Stimulated activated naive CD8-positive, alpha-beta T cell treated with anti-CD3 and anti-CD28 coated beads, Interleukin-15, Interleukin-2, amounts not matched to agents 100 ng/mL and 50 ng/mL, for 24 hours (primary cell): ENCODE measurements around the gene MCM3AP.
"Not testable (repeated sequence)": the region's sequence is repeated elsewhere in the genome, so short reads cannot be mapped to it uniquely, and the experiment has no call there.

Source experiments
- H3K27ac Mint-ChIP-seq: one replicate; pipeline ENCODE4 v1.8.0; 2021; ENCODE audit warnings: mild to moderate bottlenecking, mixed read lengths
- H3K27me3 Mint-ChIP-seq: one replicate; pipeline ENCODE4 v1.8.0; 2021; ENCODE audit warnings: mixed read lengths
- H3K36me3 Mint-ChIP-seq: one replicate; pipeline ENCODE4 v1.8.0; 2021; ENCODE audit warnings: low read depth, mixed read lengths
- H3K4me1 Mint-ChIP-seq: one replicate; pipeline ENCODE4 v1.8.0; 2021; ENCODE audit warnings: low read depth, mixed read lengths
- H3K4me3 Mint-ChIP-seq: one replicate; pipeline ENCODE4 v1.8.0; 2021; ENCODE audit warnings: mild to moderate bottlenecking, mixed read lengths
- H3K9me3 Mint-ChIP-seq: one replicate; pipeline ENCODE4 v1.8.0; 2021; ENCODE audit warnings: mixed read lengths

MCM3AP gene

GRCh38 chr21:46318464-46318845 is 33.0 kb upstream of the MCM3AP start:
- Mint-ChIP-seq H3K4me1 (peaks cover 23% of the 10 kb centered on the region), H3K36me3 (peaks cover 28% of the 10 kb centered on the region), H3K9me3 (no peaks in the 10 kb centered on the region), H3K4me3 (no peak overlapping the region), H3K27me3 (no peaks in the 10 kb centered on the region), H3K27ac (no peak overlapping the region)

DNA sequence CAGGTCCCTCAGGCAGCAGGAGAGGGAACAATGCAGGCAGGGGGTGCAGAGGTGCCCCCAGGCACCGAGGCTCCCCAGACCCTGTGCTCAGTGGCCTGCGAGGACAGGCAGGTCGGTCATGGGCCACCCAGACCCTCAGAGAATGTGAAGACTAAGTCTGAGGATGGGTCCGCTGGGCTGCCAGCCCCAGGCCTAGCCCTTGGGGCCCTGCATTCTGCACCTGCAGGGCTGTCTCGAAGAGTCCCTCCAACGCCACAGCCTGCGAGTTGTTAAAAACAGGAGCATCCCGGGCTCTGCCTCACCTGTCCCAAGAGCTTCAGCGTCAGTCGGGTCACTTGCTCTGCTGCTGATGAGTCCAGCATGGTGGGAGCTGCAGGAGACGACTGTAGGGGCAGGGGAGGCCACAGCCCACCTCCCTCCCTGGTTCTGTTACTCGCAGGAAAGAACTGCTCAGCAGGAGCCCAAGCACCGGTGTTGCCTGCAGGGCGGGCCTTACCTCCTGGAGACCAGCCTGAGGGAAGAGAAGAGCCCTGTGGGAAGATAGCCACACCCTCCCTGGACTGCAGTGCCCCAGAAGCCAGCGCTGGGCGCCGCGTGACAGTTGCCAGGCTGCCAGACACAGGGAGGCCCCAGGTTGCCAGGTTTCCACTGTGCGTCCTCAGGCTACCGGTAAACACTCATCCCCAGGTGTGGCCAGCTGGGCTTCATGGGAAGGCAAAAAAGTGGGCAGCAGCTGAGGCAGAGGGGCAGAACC is 32.5 kb upstream of the MCM3AP start:
- H3K27ac Mint-ChIP-seq = no peak overlapping the region
- H3K4me1 Mint-ChIP-seq = peaks cover 23% of the 10 kb centered on the region
- H3K36me3 Mint-ChIP-seq = peaks cover 24% of the 10 kb centered on the region
- no peak overlapping the region for H3K4me3 Mint-ChIP-seq
- no peaks in the 10 kb centered on the region for H3K9me3 Mint-ChIP-seq
- H3K27me3 Mint-ChIP-seq = no peaks in the 10 kb centered on the region

- Mint-ChIP-seq H3K27ac (no peak overlapping the region), H3K4me1 (peaks cover 16% of the 10 kb centered on the region), H3K4me3 (no peak overlapping the region), H3K36me3 (peaks cover 20% of the 10 kb centered on the region), H3K27me3 (no peaks in the 10 kb centered on the region), H3K9me3 (no peaks in the 10 kb centered on the region)
These were observed 31.4 kb upstream of the MCM3AP start for GRCh38 chr21:46316708-46317324.

- Mint-ChIP-seq H3K36me3 (peaks cover 10% of the 10 kb centered on the region), H3K27ac (no peak overlapping the region), H3K27me3 (no peaks in the 10 kb centered on the region), H3K4me3 (no peak overlapping the region), H3K9me3 (no peaks in the 10 kb centered on the region), H3K4me1 (no peaks in the 10 kb centered on the region)
These were observed 29.1 kb upstream of the MCM3AP start for GRCh38 chr21:46314441-46315020.

- peaks cover 18% of the 10 kb centered on the region for H3K36me3 Mint-ChIP-seq
- H3K9me3 Mint-ChIP-seq = no peaks in the 10 kb centered on the region
These were observed 27.5 kb upstream of the MCM3AP start for GRCh38 chr21:46312949-46313348.

DNA sequence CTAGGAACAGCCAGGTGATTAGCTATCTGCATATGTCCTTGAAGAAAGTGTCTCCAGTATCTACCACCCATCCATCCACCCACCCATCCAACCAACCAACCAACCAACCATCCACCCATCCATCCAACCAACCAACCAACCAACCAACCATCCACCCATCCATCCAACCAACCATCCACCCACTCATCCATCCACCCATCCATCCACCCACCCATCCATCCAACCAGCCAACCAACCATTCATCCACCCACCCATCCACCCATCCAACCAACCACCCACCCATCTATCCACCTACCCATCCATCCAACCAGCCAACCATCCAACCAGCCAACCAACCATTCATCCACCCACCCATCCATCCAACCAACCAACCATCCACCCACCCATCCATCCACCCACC is 26.2 kb upstream of the MCM3AP start:
- no peak overlapping the region for H3K4me3 Mint-ChIP-seq

More at GRCh38 chr21:46312949-46313348, 27.5 kb upstream of the MCM3AP start:
- no peaks in the 10 kb centered on the region for H3K4me1 Mint-ChIP-seq
- no peak overlapping the region for H3K27ac Mint-ChIP-seq
- no peaks in the 10 kb centered on the region for H3K27me3 Mint-ChIP-seq
- H3K4me3 Mint-ChIP-seq = no peak overlapping the region

DNA sequence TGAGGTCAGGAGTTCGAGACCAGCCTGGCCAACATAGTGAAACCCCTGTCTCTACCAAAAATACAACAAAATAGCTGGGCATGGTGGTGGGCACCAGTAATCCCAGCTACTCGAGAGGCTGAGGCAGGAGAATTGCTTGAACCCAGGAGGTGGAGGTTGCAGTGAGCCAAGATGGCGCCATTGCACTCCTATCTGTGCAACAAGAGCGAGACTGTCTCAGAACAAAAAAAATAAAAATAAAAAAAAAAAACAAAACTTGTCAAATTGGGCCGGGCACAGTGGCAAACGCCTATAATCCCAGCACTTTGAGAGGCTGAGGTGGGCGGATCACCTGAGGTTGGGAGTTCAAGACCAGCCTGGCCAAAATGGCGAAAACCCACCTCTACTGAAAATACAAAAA is 24.8 kb upstream of the MCM3AP start:
- peaks cover 27% of the 10 kb centered on the region for H3K36me3 Mint-ChIP-seq

More for the DNA sequence above, 26.2 kb upstream of the MCM3AP start:
- no peak overlapping the region for H3K27ac Mint-ChIP-seq
- no peaks in the 10 kb centered on the region for H3K27me3 Mint-ChIP-seq
- H3K36me3 Mint-ChIP-seq = peaks cover 27% of the 10 kb centered on the region
- H3K4me1 Mint-ChIP-seq = peaks cover 6% of the 10 kb centered on the region
- H3K9me3 Mint-ChIP-seq = no peaks in the 10 kb centered on the region

DNA sequence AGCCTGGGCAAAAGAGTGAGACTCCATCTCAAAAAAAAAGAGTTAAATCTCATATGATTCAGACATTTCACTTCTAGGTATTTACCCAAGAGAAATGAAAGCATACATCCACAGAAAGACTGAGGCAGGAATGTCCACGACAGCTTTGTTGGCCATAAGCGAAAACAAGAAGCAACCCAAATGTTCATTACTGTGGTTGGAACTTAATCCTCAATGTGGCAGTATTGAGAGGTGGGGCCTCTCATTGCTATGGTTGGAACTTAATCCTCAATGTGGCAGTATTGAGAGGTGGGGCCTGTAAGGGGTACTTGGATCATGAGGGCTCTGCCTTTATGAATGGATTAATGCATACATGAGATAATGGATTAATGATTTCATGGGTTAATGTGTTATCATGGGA is 23.0 kb upstream of the MCM3AP start:
- Mint-ChIP-seq H3K4me1 (peaks cover 6% of the 10 kb centered on the region), H3K9me3 (no peaks in the 10 kb centered on the region), H3K27ac (no peak overlapping the region), H3K27me3 (no peaks in the 10 kb centered on the region), H3K36me3 (peaks cover 37% of the 10 kb centered on the region), H3K4me3 (no peak overlapping the region)

More for the DNA sequence above, 24.8 kb upstream of the MCM3AP start:
- not testable (repeated sequence) for H3K4me3 Mint-ChIP-seq, H3K27me3 Mint-ChIP-seq, H3K27ac Mint-ChIP-seq, H3K9me3 Mint-ChIP-seq, H3K4me1 Mint-ChIP-seq

- Mint-ChIP-seq H3K27me3 (no peaks in the 10 kb centered on the region), H3K4me3 (no peak overlapping the region), H3K4me1 (peaks cover 6% of the 10 kb centered on the region), H3K36me3 (peaks cover 38% of the 10 kb centered on the region), H3K27ac (peak overlapping the region; percentile 41), H3K9me3 (no peaks in the 10 kb centered on the region)
These were observed 22.2 kb upstream of the MCM3AP start for GRCh38 chr21:46307625-46308024.

GRCh38 chr21:46304955-46305354 is 19.5 kb upstream of the MCM3AP start:
- no peak overlapping the region for H3K4me3 Mint-ChIP-seq

DNA sequence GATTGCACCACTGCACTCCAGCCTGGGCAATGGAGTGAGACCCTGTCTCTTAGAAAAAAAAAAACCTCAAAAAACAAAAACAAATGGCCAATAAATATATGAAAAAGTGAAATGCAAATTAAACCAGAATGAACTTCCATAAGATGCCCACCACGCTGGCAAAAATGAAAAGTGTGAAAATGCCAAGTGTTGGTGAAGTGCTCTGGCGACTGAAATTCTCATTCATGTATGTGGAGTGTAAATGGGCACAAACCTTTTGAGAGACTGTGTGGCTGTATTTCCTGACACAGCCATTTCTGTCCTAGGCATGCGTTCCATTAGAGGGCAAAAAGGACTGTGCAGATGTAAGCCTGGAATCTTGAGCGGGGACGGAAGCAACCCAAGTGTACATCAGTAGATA is 19.0 kb upstream of the MCM3AP start:
- Mint-ChIP-seq H3K9me3 (no peaks in the 10 kb centered on the region), H3K4me3 (no peak overlapping the region), H3K4me1 (peaks cover 6% of the 10 kb centered on the region), H3K27me3 (no peaks in the 10 kb centered on the region), H3K27ac (no peak overlapping the region), H3K36me3 (peaks cover 43% of the 10 kb centered on the region)

More at GRCh38 chr21:46304955-46305354, 19.5 kb upstream of the MCM3AP start:
- Mint-ChIP-seq H3K27me3 (no peaks in the 10 kb centered on the region), H3K27ac (no peak overlapping the region), H3K4me1 (peaks cover 6% of the 10 kb centered on the region), H3K36me3 (peaks cover 41% of the 10 kb centered on the region), H3K9me3 (no peaks in the 10 kb centered on the region)

GRCh38 chr21:46301759-46302158 is 16.3 kb upstream of the MCM3AP start:
- H3K27ac Mint-ChIP-seq = no peak overlapping the region
- H3K9me3 Mint-ChIP-seq = no peaks in the 10 kb centered on the region
- no peak overlapping the region for H3K4me3 Mint-ChIP-seq
- peaks cover 32% of the 10 kb centered on the region for H3K36me3 Mint-ChIP-seq
- peaks cover 5% of the 10 kb centered on the region for H3K4me1 Mint-ChIP-seq
- no peaks in the 10 kb centered on the region for H3K27me3 Mint-ChIP-seq

- H3K27ac Mint-ChIP-seq = no peak overlapping the region
- H3K4me3 Mint-ChIP-seq = no peak overlapping the region
- no peaks in the 10 kb centered on the region for H3K9me3 Mint-ChIP-seq
- peaks cover 23% of the 10 kb centered on the region for H3K4me1 Mint-ChIP-seq
- peaks cover 23% of the 10 kb centered on the region for H3K36me3 Mint-ChIP-seq
- H3K27me3 Mint-ChIP-seq = no peaks in the 10 kb centered on the region
These were observed 13.8 kb upstream of the MCM3AP start for GRCh38 chr21:46299167-46299566.

DNA sequence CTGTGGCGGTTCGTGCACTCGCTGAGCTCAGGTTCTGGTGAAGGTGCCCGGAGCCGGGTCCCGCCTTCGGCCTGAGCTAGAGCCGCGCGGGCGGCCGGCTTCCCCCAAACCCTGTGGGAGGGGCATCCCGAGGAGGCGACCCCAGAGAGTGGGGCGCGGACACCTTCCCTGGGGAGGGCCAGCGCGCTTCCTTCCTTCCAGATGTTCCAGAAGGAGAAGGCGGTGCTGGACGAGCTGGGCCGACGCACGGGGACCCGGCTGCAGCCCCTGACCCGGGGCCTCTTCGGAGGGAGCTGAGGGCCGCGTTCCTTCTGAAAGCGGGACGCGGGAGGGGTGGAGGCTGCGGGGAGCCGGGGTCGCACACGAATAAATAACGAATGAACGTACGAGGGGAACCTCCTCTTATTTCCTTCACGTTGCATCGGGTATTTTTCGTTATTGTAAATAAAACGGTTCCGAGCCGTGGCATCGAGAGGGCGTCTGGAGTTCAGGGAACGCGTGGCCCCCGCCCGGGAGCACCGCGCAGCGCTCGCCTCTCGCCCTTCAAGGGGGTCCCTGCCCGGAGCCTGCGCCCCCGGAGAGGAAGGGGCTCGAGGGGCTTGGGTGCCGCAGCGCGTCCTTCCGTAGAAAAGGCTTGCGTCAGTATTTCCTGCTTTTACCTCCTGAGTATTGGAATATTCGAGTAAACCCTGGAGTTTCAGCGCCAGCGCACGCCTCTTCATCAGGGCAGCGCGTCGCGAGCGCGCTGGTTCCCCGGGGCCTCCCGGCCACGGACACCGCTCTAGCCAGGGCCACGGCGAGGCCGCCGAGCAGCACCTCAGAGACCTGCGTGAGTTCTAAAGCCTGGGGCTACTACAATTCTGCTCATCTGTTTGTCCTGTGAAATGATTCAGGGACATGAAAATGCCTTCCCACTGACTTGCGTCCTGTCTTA is 12.2 kb upstream of the MCM3AP start:
- H3K36me3 Mint-ChIP-seq = peaks cover 18% of the 10 kb centered on the region
- peaks cover 23% of the 10 kb centered on the region for H3K4me1 Mint-ChIP-seq
- H3K27me3 Mint-ChIP-seq = no peaks in the 10 kb centered on the region
- peak overlapping the region; percentile 60 for H3K4me3 Mint-ChIP-seq
- H3K9me3 Mint-ChIP-seq = no peaks in the 10 kb centered on the region
- peak overlapping the region; percentile 36 for H3K27ac Mint-ChIP-seq
